ENCODE data around the gene CORO2A.
"Not testable (repeated sequence)": the region's sequence is repeated elsewhere in the genome, so short reads cannot be mapped to it uniquely, and the experiment has no call there.

Gene CORO2A

DNA sequence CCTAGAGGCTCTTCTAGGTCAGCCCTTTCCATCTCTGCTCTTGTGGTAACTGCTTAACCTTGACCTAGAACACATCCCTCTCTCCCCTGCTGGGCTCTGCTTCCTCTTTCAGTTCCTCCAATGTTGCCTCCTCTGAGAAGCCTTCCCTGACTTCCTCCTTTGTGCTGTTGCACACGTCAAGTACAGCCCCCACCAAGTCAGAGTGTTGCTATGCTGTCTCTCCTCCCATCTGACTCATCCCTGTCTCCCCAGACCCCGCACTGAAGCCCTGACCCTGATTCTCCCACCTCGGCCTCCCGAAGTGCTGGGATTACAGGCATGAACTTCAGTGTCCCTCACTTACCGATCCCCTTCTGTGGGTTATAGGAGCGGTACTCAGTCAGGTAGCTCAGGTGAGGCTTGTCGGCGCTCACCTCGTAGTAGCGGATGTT is 63.0 kb downstream of the CORO2A start:
- DNase-seq (ENCODE audit: low read depth) = no peak
- no peak overlapping the region for H3K4me3 ChIP-seq (ENCODE audit: low read depth, low read length)

DNA sequence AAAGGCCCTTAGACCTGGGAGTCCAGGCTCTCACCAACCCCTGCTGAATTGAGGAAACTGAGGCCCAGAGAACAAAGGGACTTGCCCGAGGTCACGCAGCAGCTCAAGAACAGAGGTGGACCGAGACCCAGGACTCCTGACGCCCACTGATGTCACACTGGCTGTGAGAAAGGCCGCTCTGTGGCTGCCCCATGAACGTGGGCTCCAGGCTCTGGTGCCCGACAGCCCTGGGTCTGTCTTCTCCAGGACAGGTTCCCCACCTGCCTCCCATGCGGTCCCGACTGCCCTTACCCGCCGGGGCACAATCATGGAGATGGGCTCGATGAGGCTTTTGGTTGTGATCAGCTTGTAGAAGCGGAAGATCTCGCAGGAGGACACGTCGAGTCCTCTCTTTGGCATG is 64.1 kb downstream of the CORO2A start:
- H3K4me3 ChIP-seq (ENCODE audit: low read depth, low read length) = no peak overlapping the region
- DNase-seq (ENCODE audit: low read depth) = no peak

DNA sequence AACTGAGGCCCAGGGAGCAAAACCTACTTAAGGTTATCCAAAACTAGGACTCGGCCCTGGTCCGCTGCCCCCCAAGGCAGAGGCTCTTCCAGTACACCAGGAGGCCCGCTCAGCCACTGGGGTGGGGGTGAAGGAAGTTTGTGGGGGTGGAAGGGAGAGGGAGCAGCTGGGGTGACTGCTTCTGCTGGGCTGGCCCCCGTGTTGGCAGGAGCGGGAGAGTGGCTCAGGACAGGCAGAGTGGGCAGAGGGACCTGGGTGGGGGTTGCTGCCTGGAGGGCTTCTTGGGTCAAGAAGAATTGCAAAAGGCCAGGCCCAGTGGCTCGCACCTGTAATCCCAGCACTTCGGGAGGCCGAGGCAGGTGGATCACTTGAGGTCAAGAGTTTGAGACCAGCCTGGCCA is 65.2 kb downstream of the CORO2A start:
- DNase-seq (ENCODE audit: low read depth) = no peak
- H3K4me3 ChIP-seq (ENCODE audit: low read depth, low read length) = no peak overlapping the region

DNA sequence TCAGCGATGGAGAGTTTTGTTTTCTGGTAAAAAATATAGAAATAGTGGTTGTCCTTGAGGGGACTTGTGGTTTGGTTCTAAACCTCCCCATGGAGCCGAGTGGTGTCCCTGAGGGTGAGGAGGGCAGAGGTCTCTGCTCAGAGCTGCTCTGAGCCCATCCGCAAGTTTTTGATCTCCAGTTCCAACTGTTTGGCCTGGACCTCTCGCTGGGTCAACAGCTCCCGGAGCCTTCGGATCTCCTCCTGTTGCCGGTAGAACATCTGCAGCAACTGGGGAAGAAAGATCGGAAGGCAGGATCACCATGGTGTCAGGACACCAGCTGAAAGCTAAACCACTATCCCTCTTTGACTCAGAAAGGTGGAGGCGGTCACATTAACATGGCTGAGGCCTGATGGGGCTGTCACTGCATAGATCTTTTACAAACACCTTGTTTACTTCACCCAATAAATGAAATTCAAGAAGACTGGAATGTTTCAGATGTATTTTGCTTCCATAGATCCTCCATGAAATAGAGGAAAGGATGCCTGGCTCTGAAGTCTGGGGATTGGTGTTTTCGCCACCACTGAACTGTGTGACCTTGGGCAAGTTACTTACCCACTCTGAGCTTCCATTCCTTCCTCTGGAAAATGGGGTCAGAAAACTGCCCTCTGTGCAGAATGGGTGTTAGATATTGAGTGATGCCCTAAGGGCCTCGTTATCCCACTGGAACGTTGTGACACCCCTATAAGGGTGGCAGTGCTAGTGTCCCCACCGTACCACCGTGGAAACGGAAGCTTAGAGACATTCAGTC is 67.6 kb downstream of the CORO2A start:
- no peak overlapping the region for H3K4me3 ChIP-seq (ENCODE audit: low read depth, low read length)
- no peak for DNase-seq (ENCODE audit: low read depth)

DNA sequence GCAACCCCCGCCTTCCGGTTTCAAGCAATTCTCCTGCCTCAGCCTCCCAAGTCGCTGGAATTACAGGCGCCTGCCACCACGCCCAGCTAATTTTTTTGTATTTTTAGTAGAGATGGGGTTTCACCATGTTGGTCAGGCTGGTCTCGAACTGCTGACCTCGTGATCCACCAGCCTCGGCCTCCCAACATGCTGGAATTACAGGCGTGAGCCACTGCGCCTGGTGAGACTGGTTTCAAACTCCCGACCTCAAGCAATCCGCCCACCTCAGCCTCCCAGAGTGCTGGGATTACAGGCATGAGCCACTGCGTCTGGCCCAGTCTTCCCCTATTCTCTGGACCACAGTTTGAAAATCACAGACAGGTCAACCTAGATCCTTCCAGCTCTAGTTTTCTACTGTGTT is 68.3 kb downstream of the CORO2A start:
- H3K4me3 ChIP-seq (ENCODE audit: low read depth, low read length); DNase-seq (ENCODE audit: low read depth): not testable (repeated sequence)

DNA sequence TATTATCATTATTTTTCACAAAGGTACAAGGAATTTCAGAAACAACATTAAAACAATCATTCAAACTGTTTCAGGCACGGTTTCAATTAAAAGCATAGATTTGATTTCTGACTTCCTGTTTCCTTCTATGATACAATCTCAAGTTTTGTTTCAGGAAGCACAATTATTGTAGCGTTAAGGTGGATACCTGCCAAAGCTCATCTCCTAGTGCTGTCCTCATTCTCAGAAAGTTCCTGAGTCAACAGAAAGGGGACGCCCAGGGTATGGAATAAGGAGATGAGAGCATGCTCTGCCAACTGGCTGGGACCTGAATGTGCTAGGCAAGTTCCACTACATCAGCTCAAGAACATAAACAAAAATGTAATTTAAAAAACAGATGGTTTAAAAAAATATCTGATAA is 71.4 kb downstream of the CORO2A start:
- H3K4me3 ChIP-seq (ENCODE audit: low read depth, low read length) = no peak overlapping the region
- no peak for DNase-seq (ENCODE audit: low read depth)

DNA sequence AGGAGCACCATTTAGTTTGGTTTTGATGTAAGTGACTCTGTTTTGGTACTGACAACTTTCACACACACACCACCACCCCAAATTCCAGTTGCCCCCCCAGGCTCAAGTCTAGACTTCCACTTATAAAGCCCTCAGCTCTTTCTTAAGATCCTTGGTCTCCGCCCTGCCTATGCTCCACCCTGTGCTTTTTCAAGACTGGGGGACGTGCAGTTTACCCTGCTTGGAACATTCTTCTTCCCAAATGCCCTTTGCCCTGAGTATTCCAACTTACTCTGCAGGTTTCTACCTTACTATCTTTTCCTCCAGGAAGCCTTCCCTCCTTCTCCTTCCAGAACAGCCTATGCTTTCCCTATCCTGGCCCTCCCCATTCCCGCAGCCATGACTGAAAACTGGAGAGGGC is 72.0 kb downstream of the CORO2A start:
- no peak for DNase-seq (ENCODE audit: low read depth)
- no peak overlapping the region for H3K4me3 ChIP-seq (ENCODE audit: low read depth, low read length)

DNA sequence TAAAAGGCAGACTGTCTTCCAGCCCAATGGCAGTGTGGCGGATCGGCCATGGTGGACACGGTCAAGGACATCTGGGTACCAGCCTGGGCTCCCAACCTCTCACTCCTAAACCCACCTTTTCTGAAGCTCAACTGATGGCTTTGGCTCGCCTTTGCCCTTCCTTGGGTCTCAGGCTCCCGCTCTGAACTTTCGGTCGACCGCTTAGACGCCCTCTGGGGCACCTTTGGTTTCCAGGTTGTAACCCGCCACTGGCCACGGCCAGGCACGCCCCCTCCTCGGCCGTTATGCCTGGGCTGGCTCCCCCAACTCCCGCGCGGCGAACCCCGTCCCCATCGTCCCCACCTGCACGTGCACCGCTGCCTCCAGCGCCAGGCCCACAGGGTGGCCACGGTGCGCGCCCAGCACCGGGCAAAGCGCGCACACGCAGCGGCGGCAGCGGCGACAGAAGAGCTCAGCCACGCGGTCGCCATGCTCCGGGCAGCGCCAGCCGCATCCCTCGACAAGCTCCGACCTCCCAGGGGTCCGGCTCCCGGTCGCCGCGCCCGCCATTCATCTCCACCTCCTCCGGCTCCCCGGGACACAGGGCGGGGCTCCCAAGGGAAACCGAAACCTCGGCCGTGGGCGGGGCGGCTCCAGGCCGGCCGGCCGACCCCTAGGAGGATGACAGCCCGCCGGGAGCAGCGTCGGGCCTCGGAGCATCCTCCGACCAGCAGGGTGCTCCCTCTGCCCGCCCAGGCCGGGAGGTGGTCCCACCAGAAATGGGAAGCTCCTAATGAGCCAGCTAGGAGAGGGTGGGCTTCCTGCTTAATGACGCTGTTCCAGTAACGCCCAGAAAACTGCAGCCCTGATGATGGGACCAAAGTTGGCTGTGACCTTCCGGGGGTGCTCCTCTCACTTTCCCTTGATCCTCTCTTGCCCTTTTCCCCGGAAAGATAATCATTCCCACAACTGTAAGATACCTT is 73.5 kb downstream of the CORO2A start, which contains the start of gene TRIM14:
Gene TRIM14, minus strand, starts transcription at position 583 of the 962 bp plus-strand sequence. Its CDS starts 34 bp downstream, at position 549.
- no peak for DNase-seq (ENCODE audit: low read depth)
- peak within 1 kb of the TSS; percentile 65 for H3K4me3 ChIP-seq (ENCODE audit: low read depth, low read length)

DNA sequence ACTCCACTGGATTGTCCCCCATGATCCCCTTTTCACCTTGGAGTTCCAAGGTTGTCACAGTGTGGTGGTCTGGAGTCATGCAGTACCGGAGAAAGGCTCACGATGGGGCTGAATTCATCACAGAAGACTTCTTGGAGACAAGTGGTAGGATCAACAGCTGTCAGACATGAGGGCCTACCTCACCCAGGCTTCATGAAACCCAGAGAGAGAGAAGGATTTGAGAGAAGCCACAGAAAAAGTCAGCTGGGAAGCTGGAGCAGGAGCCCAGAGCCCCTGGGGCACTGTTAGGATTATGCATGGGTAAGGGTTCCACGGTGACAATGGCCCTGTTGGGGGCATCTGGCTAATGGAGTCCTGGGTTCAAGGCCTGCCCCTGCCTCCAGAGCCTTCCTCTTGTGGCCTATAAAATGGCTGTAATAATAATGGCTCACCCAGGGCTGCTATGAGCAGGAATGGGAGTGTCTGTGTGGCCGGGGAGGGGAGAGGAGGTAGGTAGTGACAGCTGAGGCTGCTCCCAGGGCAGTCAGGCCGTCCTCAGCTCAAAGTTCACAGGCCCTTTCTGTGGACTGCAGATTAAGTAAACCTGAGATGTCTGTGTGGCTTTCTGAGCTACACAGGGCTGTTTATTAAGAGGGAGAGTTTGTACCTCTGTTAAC is 74.3 kb downstream of the CORO2A start:
- peak overlapping the region; percentile 65 for H3K4me3 ChIP-seq (ENCODE audit: low read depth, low read length)
- DNase-seq (ENCODE audit: low read depth) = no peak

DNA sequence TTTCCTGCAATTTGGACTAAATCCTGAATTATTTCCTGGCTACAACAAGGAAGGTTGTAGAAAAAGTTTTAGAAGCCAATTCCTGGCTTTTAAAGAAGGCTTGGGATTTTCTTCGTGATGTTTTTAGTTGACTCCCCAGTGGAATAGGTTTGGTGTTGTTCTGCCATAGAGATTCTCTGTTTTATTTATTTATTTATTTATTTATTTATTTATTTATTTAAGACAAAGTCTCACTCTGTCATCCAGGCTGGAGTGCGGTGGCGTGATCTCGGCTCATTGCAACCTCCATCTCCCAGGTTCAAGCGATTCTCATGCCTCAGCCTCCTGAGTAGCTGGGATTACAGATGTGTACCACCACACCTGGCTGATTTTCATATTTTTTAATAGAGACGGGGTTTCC is 75.3 kb downstream of the CORO2A start:
- not testable (repeated sequence) for H3K4me3 ChIP-seq (ENCODE audit: low read depth, low read length); DNase-seq (ENCODE audit: low read depth)

DNA sequence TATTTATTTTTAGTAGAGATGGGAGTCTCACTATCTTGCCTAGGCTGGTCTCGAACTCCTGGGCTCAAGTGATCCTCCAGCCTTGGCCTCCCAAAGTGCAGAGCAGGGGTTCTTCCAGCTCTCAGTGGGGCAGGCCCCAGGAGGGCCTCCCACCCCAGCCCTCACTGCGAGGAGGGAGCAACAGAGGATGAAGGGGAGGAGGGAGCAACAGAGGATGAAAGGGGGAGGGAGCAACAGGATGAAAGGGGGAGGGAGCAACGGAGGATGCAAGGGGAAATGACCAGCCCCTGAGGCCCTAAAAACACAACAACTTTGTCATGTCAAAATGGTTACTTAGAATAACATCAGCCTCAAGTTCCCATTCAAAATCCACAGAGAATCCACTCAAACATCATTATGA is 83.4 kb downstream of the CORO2A start:
- no peak overlapping the region for H3K4me3 ChIP-seq (ENCODE audit: low read depth, low read length)

DNA sequence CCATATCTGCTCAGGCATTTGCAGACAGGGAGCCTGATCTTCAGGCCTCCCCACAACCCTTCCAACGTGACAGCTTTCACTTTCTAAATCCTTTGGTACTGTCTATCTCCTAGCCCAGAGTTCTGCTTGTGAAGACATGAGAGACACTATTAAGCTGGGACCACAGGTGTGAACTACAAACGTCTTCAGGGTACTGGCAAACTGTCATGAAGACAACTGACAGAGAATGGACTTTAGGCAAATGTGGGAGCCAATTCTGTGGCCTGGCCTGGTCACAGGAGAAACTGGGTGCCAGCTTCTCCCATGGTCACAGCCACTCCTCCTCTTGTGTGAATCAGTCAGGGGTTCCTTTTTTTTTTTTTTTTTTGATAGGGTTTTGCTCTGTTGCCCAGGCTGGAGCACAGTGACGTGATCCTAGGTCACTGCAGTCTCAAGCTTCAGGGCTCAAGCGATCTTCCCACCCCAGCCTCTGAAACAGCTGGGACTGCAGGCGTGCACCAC is 83.9 kb downstream of the CORO2A start:
- no peak overlapping the region for H3K4me3 ChIP-seq (ENCODE audit: low read depth, low read length)
- no peak for DNase-seq (ENCODE audit: low read depth)

More for the DNA sequence above, 83.4 kb downstream of the CORO2A start:
- DNase-seq (ENCODE audit: low read depth) = no peak

DNA sequence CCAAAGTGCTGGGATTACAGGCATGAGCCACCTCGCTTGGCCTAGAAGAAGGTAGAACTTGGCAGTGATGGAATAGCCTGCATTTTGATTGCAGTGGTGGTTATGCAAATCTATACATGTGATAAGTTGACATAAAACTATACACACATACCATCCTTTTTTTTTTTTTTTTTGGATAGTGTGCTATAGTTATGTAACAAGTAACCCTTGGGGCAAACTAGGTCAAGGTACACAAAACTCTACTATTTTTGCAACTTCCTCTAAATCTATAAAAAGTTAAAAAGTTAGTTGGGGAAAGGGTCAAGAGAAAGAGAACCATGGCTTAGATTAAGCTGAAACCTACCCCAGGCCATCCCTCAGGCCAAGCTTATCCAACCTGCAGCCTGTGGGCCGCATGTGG is 84.5 kb downstream of the CORO2A start:
- H3K4me3 ChIP-seq (ENCODE audit: low read depth, low read length) = no peak overlapping the region
- no peak for DNase-seq (ENCODE audit: low read depth)

DNA sequence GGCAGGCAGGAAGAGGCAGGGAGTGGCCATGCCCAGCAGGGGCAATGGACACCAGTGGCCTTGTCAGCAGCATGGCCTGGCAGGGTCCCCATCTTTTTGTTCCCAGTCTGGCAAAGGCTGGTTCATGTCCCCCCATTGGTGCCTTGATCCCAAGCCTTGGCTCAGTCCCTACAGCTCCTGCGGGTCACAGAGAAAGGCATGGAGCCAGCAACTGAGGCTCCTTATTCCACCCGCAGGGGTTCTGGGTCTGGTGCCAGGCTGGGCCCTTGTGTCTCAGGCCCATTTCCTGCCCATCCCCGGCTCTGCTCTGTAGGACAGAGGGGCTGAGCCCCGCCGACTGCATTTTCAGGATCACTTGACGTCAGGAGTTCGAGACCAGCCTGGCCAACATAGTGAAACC is 87.4 kb downstream of the CORO2A start:
- no peak for DNase-seq (ENCODE audit: low read depth)
- H3K4me3 ChIP-seq (ENCODE audit: low read depth, low read length) = no peak overlapping the region

DNA sequence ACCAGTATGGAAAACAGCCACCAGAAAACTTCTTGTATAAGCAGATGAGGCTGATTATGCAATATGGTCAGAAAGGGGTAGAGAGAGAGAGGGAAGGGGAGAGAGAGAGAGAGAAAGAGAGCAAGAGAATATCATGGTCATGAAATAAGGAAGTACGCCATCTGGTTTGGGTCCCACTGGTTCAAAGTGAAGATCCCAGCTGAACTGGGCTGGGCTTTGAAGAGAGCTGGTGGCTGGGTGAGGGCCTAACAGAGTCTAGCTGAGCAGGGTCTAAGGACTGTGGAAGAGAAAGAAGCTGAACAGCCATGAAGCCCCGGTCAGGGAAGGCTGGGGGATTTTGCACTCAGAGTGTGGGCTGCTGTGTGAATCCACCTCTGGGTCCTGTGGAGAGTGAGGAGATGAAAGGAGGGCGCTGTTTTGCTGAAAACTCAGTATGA is 88.0 kb downstream of the CORO2A start:
- no peak for DNase-seq (ENCODE audit: low read depth)
- no peak overlapping the region for H3K4me3 ChIP-seq (ENCODE audit: low read depth, low read length)

DNA sequence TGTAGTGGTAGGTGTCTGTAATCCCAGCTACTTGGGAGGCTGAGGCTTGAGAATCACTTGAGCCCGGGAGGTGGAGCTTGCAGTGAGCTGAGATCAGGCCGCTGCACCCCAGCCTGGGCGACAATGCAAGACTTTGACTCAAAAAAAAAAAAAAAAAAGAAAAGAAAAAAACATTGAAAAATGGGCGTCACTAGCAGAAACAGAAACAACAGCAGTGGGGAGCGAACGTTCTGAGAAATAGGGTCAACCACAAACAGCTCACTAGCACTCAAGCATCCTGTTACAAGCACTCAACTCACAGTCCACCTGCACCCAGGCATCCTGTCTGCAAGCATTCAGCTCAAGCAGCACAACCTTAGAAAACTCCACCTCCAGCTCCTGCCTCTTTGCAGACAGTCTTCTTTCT is 90.6 kb downstream of the CORO2A start:
- H3K4me3 ChIP-seq (ENCODE audit: low read depth, low read length) = no peak overlapping the region
- DNase-seq (ENCODE audit: low read depth) = no peak

DNA sequence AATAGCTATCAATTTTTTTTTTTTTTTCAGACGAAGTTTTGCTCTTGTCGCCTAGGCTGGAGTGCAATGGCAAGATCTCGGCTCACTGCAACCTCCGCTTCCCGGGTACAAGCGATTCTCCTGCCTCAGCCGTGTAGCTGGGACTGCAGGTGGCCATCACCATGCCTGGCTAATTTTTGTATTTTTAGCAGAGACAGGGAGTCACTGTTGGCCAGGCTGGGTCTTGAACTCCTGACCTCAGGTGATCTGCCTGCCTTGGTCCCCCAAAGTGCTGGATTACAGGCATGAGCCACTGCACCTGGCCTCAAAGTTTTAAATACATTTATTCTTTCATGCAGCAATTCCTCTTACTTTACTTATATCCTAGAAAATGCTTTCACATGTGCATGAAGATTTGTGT is 91.0 kb downstream of the CORO2A start:
- no peak for DNase-seq (ENCODE audit: low read depth)
- no peak overlapping the region for H3K4me3 ChIP-seq (ENCODE audit: low read depth, low read length)

DNA sequence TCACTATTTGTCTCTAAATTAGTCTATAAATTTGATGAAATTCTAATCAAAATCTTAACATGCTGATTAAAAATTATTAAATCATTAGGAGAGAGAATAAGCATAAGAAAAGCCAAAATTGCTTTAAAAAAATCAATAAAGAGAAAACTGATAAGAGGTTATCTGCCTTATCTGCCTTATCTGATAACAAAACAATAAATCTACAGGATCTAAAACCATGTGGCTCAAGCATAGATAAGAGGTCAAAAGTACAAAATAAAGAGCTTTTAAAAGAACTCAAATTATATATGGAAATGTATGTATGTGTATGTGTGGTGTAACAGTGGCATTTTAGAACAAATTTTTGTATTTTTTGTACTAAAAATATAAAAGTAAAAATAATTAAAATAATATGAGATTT is 92.0 kb downstream of the CORO2A start:
- H3K4me3 ChIP-seq (ENCODE audit: low read depth, low read length) = no peak overlapping the region
- no peak for DNase-seq (ENCODE audit: low read depth)

DNA sequence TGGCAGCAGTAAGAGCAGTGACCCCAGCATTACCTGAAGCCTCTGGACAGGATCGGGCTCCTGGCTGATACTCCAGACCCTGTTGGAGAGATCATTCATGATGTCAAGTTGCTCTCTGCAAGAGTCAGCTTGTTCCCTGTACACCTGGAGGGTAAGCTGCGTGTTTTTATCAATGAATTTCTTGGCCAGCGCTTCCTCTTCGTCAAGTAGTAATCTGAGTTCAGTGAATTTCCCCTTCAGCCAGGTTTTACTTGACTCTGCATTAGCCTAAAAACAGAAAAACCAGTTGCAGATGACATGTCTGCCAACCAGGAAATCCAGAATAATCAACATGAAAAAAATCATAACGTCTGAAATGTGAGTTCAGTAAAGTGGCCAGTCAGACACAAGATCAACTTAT is 92.5 kb downstream of the CORO2A start:
- no peak overlapping the region for H3K4me3 ChIP-seq (ENCODE audit: low read depth, low read length)
- DNase-seq (ENCODE audit: low read depth) = no peak

DNA sequence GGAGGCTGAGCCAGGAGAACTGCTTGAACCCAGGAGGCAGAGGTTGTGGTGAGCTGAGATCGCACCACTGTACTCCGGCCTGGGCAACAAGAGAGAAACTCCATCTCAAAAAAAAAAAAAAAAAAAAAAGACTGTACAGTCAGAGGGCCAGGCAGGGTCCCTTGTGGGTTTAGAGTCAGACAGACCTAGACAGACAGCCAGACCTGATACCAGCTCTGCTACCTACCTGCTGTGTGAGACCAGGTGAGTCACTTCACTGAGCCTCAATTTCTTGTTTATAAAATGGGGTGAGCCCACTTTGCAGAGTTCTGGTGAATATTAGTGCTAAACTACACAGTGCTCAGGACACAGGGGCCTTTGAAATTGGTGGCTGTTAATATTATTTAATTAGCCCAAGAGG is 93.1 kb downstream of the CORO2A start:
- no peak overlapping the region for H3K4me3 ChIP-seq (ENCODE audit: low read depth, low read length)
- DNase-seq (ENCODE audit: low read depth) = no peak

All from skeletal muscle cell (primary cell).